ENCODE measurements around the gene ACOX2.
"Not testable (repeated sequence)": the region's sequence is repeated elsewhere in the genome, so short reads cannot be mapped to it uniquely, and the experiment has no call there.

ACOX2 gene

DNA sequence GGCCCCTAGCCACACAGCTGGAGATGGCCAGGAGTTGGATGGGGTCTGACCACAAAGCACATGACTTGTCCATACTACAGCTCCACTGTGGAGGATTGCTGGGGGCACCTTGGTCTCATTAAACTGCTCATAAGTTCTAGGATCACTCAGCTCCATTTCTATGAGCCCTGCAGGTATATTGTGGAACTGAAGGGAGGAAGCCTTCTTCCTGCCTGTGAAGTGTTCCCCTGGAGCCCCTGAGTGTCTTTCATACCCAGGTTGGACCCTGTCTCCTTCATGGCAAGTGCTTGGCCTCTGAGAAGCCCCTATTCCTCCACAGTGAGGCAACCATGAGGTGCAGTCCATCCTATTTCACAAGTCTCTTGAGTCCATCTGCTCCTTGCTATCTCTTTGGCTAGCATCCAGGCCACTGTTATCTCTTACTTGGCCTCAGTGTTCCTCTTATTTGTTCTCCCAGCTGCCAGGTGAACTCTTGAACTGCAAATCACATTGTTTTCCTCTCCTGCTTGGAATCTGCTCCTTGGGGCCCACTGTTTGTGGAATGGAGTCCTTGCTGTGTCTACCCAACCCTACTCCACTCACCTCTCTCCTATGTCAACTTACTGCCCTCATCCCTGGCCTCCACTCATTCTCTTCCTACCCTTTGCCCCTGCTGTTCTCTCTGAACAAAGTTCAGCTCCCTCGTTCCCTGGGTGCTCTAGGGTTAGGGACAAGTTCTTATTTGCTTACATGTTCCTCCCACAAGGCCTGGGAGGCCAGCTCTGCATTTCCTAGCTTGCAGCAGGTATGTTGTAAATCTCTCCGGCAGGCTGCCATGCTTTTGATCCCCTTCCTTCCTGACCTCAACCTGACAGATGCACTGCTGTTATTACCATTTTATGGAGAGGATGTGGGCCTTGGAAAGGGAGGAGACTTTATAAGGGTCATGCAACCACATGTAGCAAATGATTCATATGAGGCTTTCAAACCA, 1.2 kb downstream of the ACOX2 start:
- no peak for DNase-seq (ENCODE audit: low read depth in 2 of 2)

DNA sequence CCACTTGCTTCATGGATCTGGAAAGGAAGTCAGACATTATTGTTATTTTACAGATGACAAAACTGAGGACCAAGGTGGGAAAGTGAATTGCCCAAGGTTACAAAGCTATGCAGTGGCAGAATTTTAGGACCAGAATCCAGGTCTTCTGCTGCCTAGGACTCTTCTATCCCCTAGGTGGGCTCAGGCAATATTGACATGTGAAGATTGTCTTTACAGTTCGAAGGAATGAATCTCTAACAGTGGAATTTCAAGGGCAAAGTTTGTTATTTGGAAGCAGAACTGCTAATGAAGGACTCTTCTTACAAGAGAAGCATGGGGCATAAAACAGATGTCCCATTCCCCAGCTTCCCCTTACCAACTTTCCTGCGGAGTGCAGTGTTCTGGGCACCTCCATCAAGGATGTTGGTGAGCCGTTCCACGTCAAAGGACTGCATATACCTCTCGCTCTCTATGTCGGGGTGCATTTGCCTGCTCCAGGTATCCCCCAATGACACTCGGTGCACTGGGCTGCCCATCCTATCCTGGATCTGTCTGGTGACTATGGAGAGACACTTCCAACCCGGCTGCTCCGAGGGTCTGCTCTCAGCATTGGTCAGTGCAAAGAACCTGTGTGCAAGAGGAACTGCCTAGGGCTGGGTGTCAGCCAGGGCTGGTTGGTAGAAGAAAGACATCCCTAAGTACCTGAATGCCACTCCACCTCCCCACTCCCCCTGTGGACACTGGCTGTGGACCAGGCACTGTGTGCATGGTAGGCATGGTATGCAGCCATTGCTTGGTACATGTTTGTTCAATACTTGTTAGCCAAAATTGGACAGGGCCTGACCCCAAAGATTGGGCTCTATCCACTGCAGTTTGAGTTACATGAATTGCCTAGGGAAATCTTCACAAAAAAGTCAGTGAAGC, 2.1 kb downstream of the ACOX2 start:
- DNase-seq (ENCODE audit: low read depth in 2 of 2) = no peak

DNA sequence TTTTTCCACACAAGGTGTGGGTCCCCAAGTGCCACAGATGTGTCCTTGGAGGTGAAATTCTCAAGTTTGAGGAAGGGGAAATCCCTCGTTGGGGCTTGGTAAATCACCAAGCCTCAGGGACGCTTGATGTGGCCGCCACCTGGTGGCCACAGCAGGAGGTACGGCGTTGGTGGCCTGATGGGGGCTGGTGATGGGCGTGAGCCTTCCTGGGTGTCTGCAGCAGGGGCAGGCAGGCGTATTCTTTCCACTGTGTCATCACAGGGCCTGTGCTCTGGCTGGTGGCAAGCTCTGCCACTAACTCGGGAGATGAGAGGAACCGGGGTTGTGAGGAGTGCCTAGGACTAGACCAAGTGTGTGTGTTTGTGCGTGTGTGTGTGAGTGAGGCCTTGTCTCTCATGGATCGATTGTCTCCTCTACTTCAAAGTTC, 4.2 kb downstream of the ACOX2 start:
- DNase-seq (ENCODE audit: low read depth in 2 of 2) = peak; percentile 77 to 80

DNA sequence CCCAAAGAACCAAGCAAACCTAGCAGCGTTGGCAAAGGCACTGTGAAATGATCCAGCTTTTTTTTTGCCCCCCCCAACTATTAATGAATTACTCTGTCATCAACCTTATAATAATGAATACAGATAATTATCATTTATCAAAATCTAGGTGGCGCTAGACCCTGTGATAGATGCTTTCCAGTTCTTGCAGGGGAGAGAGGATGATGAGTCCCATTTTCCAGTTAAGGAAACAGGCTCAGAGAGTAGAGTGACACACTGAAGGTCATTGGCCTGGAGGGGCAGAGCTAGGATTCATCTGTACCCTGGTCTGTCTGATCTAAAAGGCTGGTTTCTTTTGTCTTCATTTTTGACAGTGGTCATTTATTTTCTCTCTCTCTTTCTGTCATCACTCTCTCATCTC, 5.0 kb downstream of the ACOX2 start:
- DNase-seq (ENCODE audit: low read depth in 2 of 2) = no peak

DNA sequence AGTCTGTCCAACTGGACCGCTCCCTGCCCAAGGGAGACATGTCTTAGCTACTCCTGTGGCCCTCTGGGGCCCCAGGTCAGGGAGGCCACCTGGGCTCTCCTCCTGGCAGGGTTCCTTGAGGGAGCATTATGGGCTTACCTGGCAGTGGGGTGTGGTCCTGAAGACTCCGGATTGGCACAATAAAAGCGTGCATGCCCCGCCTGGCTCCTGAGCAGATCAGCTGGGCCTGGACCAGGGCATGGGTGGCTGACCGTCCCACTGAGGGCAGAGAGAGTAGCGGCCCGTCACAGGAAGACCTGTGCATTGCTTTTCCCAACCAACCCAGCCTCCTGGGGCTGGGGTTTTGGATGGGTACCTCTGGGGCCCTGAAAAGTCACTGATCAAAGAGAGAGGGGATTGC, 5.4 kb downstream of the ACOX2 start:
- no peak for DNase-seq (ENCODE audit: low read depth in 2 of 2)

DNA sequence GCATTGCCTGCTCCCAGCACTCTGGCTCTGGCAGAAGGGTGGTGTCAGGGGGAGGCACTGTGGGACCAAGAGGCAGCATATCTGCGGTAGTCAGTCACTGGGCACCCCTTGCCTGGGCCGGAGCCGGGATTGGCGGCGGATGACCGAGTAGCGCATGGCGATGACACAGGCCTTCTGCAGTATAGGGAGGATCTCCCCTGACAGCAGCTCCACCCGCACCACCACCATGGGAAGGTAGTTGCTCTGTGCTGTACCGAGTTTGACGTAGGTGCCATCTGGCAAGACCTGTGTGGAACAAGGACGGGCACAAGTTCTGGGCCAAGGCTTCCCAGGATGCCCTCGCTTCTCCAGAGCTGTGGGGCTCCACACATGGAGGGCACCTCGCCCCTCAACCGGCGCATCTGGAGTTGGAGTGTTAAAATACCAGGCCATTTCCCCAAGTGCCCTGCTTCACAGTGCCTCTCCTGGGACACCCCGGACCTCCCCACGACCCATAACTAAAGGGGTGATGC, 6.6 kb downstream of the ACOX2 start:
- DNase-seq (ENCODE audit: low read depth in 2 of 2) = no peak

DNA sequence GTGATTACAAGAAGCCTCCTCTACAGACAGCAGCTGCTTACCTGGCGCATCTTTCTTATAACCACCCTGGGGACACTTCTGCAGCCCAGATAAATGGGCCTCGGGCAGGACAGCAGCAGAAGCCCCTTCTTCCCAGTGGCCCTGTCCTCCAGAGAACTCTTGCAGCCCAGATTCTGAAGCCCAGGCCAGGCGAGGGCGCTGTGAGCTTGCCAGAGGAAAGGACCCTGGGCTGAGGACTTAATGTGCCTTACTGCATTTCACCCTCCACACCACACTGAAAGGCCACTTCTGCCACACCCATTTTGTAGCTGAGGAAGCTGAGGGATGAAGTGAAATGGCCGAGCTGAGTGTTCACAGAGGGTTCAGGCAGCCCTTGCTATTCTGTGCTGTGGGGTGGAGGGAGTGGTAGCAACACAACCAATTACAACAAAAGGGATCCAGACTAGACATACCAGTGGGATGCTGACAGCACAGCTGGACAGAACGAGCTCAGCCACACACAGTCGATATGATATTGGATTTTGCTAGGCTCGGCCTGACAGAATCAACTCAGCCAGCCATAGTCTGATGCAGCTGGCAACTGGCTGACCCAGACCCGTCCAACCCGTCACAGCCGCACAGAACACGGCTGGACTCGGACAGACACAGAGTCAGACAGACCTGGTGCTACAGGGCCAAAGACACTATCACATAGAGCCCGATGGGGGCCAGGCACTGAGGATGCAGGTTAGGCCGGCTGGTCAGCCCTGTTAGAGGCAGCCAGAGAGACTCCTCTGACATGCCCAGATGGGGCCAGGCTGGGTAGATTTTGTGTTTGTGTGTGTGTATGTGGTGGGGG, 7.3 kb downstream of the ACOX2 start:
- DNase-seq (ENCODE audit: low read depth in 2 of 2) = no peak

DNA sequence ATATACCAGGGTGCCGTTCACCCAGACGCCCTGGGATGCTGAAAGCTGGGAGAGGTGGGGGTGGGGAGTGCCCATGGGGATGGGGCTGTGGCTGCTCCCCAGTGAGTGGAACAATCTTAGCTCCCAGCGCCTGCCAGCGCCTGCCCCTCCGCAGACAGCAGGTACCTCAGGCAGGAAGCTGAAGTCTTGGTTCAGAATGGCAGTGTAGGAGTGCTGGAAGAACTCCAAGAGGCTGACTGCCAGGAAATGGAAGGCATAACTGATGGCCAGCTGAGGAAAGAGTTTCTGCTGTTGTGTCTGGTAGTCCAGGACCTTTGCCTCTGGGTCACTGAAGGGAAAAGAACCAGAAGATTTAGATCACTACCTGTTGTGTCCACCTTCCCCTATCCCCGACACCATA, 8.4 kb downstream of the ACOX2 start:
- no peak for DNase-seq (ENCODE audit: low read depth in 2 of 2)

DNA sequence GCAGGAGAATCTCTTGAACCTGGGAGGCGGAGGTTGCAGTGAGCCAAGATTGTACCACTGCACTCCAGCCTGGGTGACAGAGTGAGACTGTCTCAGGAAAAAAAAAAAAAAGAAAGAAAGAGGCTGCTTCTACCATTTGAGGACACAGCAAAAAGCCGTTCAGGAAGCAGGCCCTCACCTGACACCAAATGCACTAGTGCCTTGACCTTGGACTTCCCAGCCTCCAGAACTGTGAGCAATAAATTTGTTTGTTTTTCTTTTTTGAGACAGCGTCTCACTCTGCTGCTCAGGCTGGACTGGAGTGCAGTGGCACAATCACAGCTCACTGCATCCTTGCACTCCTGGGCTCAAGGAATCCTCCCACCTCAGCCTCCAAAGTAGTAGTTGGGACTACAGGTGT, 9.6 kb downstream of the ACOX2 start:
- DNase-seq (ENCODE audit: low read depth in 2 of 2) = not testable (repeated sequence)

DNA sequence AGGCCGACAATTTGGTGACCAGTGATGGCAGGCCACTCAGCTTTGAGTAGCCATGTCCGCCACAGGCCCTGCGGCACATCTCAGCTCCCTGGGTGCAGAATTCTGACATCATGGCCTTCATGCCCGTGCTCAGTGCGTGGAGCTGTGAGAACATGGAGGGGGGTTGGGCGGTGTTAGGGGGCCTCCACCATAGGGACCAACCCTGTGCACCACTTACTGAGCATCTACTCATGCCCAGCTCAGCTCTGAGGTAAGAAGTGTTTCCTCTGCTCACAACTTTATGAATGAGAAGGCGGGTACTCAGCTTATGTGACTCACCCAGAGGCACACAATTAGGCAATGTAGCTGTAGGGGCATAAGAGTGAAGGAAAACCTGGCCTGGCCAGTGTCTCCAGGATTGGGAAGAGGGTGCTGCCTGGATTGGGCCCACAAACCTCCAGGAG, 10.5 kb downstream of the ACOX2 start:
- no peak for DNase-seq (ENCODE audit: low read depth in 2 of 2)

DNA sequence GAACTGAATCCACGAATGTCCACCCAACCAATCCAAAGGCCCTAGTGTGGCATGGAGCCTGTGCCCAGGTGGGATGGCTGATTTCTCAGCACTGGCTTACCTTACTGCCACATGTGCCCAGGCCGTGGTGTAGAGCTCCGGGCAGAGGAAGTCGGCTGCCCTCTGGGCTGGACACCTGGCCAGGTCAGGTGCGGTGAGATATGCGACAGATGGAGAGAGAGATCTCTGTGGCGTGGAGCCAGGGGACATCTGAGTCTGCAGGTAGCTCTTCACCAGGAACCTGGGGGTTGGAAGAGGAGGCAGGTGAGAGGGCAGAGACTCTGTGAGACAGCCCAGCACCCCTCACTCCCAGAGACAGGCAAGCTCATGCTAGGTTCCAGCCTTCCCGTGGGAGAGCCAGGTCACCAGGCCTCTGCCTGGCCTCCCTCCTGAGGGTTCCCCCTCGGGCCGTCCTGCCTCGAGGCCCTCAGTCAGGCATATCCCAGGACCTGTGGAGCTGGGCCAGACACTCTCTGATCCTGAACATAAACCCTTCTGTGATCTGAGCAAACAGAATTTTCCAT, 12.6 kb downstream of the ACOX2 start:
- no peak for DNase-seq (ENCODE audit: low read depth in 2 of 2)

DNA sequence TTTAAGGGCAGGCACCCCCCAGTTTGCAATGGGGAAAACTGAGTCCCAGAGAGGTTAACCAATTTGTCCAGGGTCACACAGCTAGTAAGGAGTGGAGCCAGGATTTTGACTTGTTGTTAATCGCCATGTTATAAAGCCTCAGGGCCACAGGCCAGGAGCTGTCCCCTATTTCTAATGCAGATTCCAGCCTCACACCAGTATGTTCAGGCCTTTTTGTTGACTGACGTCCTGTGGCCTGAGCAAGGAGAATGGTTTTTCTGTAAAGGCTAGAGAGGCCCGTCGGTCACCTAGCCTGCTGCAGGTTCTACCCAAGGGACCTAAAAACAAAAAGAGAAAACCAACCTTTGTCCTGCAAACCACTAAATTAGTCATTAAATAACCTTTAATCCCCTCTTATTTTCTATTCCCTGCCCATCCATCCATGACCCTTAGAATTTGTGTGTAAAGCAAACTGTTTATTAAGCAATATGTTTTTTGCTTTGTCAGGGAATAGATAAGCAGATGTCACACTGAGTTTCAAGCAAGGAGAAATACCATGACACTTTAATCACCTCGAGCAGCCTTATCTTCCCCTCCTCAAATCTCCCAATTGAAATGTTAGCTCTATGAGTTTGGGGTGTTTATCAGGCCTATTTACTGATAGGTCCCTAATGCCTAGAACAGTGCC, 14.1 kb downstream of the ACOX2 start:
- DNase-seq (ENCODE audit: low read depth in 2 of 2) = no peak

DNA sequence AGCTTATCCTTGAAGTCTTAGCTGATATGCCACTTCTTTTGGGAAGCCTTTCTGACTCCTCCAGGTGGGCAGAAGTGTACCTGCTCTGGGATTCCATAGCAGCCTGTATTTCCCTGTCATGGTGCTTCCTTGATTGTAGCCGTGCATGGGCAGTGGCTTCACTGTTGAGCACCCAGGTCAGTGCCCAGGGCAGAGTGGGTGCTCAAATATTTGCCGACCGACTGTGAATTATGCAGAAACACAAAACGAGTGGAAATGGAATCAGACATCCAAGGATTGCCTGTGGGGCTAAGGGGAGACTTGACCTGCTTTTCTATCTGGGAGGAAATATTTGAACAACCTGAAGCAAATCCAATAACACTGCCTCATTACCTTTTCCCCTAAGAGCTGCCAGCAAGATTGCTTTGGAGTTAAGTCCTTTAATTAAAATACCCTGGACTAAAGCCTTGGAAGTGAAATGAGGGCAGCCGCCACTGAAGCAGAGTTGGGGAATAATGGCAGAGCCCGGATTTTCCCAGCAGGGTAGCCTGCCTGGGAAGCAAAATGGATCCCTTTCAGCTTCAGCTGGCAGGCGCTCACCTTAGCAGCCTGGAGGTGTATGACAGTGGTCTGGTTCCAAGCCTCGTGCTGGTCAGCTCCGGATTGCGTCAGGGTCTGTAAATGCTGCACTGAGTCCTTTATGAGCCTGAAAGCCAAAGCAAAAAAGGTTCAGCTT, 14.9 kb downstream of the ACOX2 start:
- no peak for DNase-seq (ENCODE audit: low read depth in 2 of 2)

DNA sequence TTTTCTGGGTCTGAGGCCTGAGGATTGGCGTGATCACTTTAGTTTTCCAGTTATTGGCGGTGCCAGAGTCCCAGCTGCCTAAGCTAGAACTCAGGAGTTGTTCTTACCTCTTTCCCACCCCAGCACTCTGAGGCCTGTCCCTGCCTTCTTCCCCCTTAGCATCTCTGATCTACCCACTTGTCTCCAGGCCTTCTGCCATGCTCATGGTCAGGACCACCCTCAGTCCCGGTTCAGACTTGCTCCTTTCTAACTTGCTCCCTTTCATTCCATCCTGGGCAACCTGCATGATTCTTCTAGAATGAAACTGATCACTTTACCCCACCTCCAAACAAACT, 15.7 kb downstream of the ACOX2 start:
- no peak for DNase-seq (ENCODE audit: low read depth in 2 of 2)

DNA sequence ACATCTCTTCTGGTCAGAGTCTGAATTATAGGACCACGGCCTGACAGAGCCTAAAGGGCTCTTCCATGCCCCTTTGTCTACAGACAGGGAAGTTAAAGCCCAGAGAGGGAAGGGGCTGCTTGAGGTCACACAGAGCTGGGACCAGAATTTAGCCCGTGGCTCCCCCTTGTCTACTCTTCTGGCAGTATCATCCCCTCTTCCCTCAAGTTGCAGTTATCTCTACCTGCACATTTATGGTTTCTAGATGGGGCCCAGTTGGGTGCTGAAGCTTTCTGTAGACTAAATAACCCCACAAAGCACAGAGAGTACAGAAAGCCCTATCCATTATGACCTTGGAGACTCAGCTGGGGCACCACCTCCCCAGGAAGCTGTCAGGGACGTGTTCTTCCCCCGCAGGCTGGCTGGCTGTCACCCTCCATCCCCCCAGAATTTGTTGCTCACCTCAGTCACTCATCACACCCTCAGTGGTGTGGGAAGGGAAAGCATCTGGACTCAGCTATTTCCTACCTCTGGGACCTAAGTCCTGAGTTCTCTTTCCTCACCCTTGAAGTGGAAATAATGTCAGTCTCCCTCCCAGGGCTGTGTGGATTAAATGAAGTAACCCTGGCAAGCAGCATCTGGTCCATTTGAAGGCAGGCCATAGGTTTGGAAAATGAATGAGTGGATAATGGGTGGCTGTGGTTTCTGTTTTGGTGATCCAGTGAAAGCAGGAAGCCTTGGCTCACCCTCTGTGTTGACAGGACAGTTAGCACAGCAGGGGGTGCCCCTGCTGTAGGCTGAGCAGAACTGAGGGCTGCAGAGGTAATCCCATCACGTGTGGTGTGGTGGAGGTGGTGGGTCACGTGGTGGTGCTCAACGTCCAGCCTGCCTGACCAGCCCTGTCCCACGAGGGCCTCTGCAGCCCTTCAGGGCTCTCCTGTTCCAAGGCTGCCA, 16.3 kb downstream of the ACOX2 start:
- no peak for DNase-seq (ENCODE audit: low read depth in 2 of 2)

DNA sequence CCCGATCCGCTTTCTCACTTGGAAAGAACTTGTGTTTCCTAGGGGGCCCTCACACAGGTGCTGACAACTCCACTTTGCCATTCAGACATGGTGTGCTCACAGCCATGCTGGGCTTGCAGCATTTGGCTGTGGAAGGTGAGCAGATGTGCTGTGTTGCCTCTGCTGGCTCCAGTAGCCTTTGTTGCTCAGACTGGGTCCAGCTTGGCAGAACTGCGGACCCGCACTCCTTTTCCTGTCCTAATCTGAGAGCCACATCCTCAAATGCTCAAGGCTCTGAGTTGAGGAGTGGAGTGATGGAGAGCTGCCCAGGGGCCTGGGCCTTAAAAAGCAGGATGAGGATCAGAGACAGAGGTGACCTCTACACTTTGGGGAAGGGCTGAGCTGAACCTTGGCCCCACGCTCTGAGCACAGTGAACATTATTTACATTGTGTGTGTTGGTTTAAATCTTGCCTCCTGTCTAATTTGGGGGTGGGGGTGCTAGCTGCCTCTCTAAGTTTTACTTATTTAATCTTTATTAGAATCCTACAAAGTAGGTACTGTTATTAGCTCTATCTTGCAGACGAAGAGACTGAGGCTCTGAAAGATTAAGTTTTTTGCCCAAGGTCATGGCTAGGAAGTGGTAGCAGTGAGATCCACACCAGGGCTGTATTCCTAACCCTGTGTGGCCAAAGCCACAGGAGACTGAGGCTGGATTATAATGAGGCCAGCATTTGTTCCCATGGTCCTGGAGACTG, 17.2 kb downstream of the ACOX2 start:
- DNase-seq (ENCODE audit: low read depth in 2 of 2) = no peak

DNA sequence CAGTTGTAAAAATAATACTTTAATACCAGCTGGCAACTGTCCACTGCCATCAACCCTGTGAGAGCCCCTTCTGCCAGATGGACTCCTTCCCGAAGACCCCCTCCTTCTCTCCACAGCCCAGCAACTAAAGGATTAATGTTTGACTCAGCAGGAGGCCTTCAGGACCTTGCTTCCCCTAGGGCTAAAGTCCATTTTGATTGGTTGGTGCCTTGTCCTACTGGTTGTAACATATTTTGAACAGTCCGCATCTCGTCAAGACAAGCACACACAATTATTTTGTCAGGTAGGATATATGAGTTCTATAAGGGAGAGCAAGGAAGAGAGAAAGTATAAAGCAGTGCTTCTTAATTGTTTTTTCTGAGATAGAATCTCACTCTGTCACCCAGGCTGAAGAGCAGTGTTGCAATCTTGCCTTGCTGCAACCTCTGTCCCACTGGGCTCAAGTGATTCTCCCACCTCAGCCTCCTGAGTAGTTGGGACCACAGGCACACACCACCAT, 18.6 kb downstream of the ACOX2 start:
- no peak for DNase-seq (ENCODE audit: low read depth in 2 of 2)

DNA sequence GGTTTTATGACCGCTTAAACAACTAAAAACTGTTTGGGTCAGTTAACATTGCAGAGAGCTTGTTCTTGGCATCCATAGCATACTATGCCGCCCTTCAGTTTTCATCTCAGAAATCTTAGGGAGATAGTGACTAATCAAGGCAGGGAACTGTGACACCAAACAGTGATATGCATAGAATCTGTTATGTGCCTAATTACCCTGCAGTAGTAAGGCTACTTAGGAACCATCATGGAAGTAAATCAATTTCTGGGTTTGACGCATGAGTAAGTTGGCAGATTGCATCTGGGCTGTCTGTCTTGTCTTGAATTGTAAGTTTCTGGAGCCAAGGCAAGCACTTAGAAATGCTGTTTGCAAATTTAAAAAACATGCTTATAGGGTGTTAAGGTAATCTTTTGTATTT, 22.6 kb downstream of the ACOX2 start:
- DNase-seq (ENCODE audit: low read depth in 2 of 2) = no peak
